ENCODE results near the gene EBI3. TPM values are rescaled to one million over a fixed set of nuclear protein-coding genes. Genes with fewer than 3 reads are reported as not detected.

Gene EBI3
- total RNA-seq, 1 experiment from 2014 or later, result 3.0 TPM

DNA sequence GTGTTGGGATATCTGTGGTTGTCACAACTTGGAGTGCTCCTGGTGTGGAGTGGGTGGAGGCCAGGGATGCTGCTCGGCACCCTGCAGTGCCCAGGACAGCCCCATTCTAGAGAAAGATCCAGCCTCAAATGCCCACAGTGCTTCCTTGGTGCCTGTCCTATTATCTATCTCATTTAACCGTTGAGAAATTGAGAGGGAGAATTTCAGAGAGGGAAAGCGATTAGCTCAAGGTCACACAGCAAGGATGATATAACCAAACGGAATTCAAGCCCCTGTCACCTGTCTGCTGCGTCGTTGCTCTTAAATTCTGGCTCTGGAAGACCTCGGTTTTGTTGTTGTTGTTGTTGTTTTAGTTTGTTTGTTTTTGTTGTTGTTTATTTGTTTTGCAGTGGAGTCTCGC lies 33.3 kb upstream of the EBI3 start:
- ATAC-seq, result no peak
- TF ChIP-seq, protein P1, sequence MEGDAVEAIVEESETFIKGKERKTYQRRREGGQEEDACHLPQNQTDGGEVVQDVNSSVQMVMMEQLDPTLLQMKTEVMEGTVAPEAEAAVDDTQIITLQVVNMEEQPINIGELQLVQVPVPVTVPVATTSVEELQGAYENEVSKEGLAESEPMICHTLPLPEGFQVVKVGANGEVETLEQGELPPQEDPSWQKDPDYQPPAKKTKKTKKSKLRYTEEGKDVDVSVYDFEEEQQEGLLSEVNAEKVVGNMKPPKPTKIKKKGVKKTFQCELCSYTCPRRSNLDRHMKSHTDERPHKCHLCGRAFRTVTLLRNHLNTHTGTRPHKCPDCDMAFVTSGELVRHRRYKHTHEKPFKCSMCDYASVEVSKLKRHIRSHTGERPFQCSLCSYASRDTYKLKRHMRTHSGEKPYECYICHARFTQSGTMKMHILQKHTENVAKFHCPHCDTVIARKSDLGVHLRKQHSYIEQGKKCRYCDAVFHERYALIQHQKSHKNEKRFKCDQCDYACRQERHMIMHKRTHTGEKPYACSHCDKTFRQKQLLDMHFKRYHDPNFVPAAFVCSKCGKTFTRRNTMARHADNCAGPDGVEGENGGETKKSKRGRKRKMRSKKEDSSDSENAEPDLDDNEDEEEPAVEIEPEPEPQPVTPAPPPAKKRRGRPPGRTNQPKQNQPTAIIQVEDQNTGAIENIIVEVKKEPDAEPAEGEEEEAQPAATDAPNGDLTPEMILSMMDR (IDR thresholded peaks at IDR 0.05), result no peak
- TF ChIP-seq, protein P2, sequence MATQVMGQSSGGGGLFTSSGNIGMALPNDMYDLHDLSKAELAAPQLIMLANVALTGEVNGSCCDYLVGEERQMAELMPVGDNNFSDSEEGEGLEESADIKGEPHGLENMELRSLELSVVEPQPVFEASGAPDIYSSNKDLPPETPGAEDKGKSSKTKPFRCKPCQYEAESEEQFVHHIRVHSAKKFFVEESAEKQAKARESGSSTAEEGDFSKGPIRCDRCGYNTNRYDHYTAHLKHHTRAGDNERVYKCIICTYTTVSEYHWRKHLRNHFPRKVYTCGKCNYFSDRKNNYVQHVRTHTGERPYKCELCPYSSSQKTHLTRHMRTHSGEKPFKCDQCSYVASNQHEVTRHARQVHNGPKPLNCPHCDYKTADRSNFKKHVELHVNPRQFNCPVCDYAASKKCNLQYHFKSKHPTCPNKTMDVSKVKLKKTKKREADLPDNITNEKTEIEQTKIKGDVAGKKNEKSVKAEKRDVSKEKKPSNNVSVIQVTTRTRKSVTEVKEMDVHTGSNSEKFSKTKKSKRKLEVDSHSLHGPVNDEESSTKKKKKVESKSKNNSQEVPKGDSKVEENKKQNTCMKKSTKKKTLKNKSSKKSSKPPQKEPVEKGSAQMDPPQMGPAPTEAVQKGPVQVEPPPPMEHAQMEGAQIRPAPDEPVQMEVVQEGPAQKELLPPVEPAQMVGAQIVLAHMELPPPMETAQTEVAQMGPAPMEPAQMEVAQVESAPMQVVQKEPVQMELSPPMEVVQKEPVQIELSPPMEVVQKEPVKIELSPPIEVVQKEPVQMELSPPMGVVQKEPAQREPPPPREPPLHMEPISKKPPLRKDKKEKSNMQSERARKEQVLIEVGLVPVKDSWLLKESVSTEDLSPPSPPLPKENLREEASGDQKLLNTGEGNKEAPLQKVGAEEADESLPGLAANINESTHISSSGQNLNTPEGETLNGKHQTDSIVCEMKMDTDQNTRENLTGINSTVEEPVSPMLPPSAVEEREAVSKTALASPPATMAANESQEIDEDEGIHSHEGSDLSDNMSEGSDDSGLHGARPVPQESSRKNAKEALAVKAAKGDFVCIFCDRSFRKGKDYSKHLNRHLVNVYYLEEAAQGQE (IDR thresholded peaks at IDR 0.05; ENCODE audit: insufficient read depth in 1 of 2, low read depth in 2 of 2, low read length in 1 of 2), result no peak
- TF ChIP-seq POLR2AphosphoS5 (IDR thresholded peaks at IDR 0.05; ENCODE audit: low read depth, low read length), result no peak
- Histone ChIP-seq H3K4me1 (ENCODE audit: control insufficient read depth, insufficient read depth, low read length) (peaks cover 3% of the 10 kb centered on the region; the same call in 1 of the 2 replicates), H3K9me3 (ENCODE audit: control insufficient read depth, insufficient read depth, low read depth, low read length) (no peaks in the 10 kb centered on the region), H3K27ac (ENCODE audit: low read length) (no peak overlapping the region), H3K27me3 (ENCODE audit: control insufficient read depth, insufficient read depth, low read length) (peaks cover 3% of the 10 kb centered on the region; the same call in 1 of the 2 replicates), H3K4me3 (ENCODE audit: low read depth in 2 of 2, low read length in 2 of 2) (no peak overlapping the region), H3K36me3 (ENCODE audit: control insufficient read depth, insufficient read depth, low read length) (no peaks in the 10 kb centered on the region)
- BruUV-seq (replicated peaks), result no TSS peak
- no peak for DNase-seq (ENCODE audit: low read depth, low spot score)
- intact Hi-C loops (cut with micrococcal nuclease; ENCODE audit: unreplicated experiment), result no loop called here
- in situ Hi-C loops (cut with HindIII; ENCODE audit: low pct_unique_long_range_greater_than_20kb, low sequenced_read_pairs), result no loop called here
- POLR2A ChIA-PET, result interaction anchor here (0.6 kb wide), 1 partner anchor 56 kb away, joined by 5 read pairs; no protein-coding TSS in a partner anchor
- CTCF ChIA-PET, result no interaction called here

DNA sequence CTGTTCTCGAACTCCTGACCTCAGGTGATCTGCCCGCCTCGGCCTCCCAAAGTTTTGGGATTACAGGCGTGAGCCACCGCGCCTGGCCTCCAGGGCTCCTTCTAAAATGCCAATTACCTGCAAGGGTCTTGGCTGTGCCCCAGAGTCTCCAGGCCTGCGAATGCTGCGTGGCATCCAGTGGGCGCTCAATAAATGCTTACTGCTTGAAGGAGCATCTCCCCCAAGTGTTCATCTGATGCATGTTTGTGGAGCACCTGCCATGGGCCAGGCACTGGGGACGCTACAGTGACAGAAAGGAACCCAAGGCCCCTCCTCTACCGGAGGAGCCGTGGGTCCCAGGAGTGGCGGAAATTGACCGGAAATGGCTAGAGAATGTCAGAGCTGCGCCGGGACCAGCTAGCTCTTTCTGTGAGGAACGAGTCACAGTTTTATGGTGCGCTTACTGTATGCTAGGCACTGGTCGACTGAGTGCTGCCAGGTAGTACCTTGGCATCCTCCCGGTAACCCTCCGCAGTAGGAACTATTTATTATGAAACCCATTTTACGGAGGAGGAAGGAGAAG lies 32.7 kb upstream of the EBI3 start:
- H3K9me3 ChIP-seq (ENCODE audit: control insufficient read depth, insufficient read depth, low read depth, low read length), result no peaks in the 10 kb centered on the region
- no peak for DNase-seq (ENCODE audit: low read depth, low spot score)
- no peak overlapping the region for H3K27ac ChIP-seq (ENCODE audit: low read length)
- H3K4me1 ChIP-seq (ENCODE audit: control insufficient read depth, insufficient read depth, low read length), result peaks cover 3% of the 10 kb centered on the region; the same call in 1 of the 2 replicates
- ChIA-PET POLR2A (interaction anchor here (0.6 kb wide), 1 partner anchor 56 kb away, joined by 5 read pairs; no protein-coding TSS in a partner anchor), CTCF (no interaction called here)
- in situ Hi-C loops (cut with HindIII; ENCODE audit: low pct_unique_long_range_greater_than_20kb, low sequenced_read_pairs) (no loop called here), intact Hi-C loops (cut with micrococcal nuclease; ENCODE audit: unreplicated experiment) (no loop called here)
- peaks cover 3% of the 10 kb centered on the region; the same call in 1 of the 2 replicates for H3K27me3 ChIP-seq (ENCODE audit: control insufficient read depth, insufficient read depth, low read length)
- no peak for ATAC-seq
- H3K4me3 ChIP-seq (ENCODE audit: low read depth in 2 of 2, low read length in 2 of 2), result no peak overlapping the region
- H3K36me3 ChIP-seq (ENCODE audit: control insufficient read depth, insufficient read depth, low read length), result no peaks in the 10 kb centered on the region
- no peak for TF ChIP-seq SIN3A (IDR thresholded peaks at IDR 0.05; ENCODE audit: borderline replicate concordance, insufficient read depth, low read depth, low read length)
- TF ChIP-seq, protein P2 (IDR thresholded peaks at IDR 0.05; ENCODE audit: insufficient read depth in 1 of 2, low read depth in 2 of 2, low read length in 1 of 2), result no peak
- no peak for TF ChIP-seq TCF7L2 (IDR thresholded peaks at IDR 0.05; ENCODE audit: low read depth, low read length)
- TF ChIP-seq, protein P1 (IDR thresholded peaks at IDR 0.05), result no peak
- TF ChIP-seq POLR2AphosphoS5 (IDR thresholded peaks at IDR 0.05; ENCODE audit: low read depth, low read length), result no peak
- no TSS peak for BruUV-seq (replicated peaks)

All from Panc1 (cell line).